MM.1S (cell line): ENCODE measurements around the gene ANKMY1.

ENCODE experiments used
- DNase-seq: peaks from one replicate; pipeline ENCODE4 v3.0.0-alpha.2; 2015
- H2AFZ ChIP-seq: fragments of 300-600 bp; sonication (generic); 2 replicates; pipeline ENCODE4 v1.6.0; 2016; ENCODE audit warnings: antibody characterized with exemption, low read length
- H3F3A ChIP-seq: fragments of 300-600 bp; sonication (generic); 2 replicates; pipeline ENCODE4 v1.6.1; 2016; ENCODE audit warnings: mild to moderate bottlenecking, antibody characterized with exemption, low read length, moderate library complexity, mixed read lengths; ENCODE audit not compliant: insufficient read depth
- H3K27ac ChIP-seq: fragments of 300-600 bp; sonication (generic); 2 replicates; pipeline ENCODE4 v1.5.1; 2016; ENCODE audit warnings: mild to moderate bottlenecking, low read length
- H3K27me3 ChIP-seq: fragments of 300-600 bp; sonication (generic); replicated peaks from 2 replicates; pipeline ENCODE4 v1.6.0; 2016; ENCODE audit warnings: low read length; ENCODE audit not compliant: insufficient read depth
- H3K36me3 ChIP-seq: fragments of 300-600 bp; sonication (generic); replicated peaks from 2 replicates; pipeline ENCODE4 v1.6.1; 2016; ENCODE audit warnings: mild to moderate bottlenecking, low read length, mixed read lengths; ENCODE audit not compliant: insufficient read depth
- H3K4me1 ChIP-seq: fragments of 300-600 bp; sonication (generic); 2 replicates; pipeline ENCODE4 v1.6.1; 2016; ENCODE audit warnings: low read length, mixed read lengths
- H3K4me2 ChIP-seq: fragments of 300-600 bp; sonication (generic); 2 replicates; pipeline ENCODE4 v1.6.0; 2016; ENCODE audit warnings: low read depth, low read length
- H3K4me3 ChIP-seq: fragments of 300-600 bp; sonication (generic); 2 replicates; pipeline ENCODE4 v1.5.1; 2016; ENCODE audit warnings: low read length, mixed read lengths
- H3K79me2 ChIP-seq: fragments of 300-600 bp; sonication (generic); 2 replicates; pipeline ENCODE4 v1.6.1; 2016; ENCODE audit warnings: mixed run types, low read length, mixed read lengths
- H3K9ac ChIP-seq: fragments of 300-600 bp; sonication (generic); 2 replicates; pipeline ENCODE4 v1.6.1; 2016; ENCODE audit warnings: low read length, mixed read lengths
- H3K9me2 ChIP-seq: fragments of 300-600 bp; sonication (generic); replicated peaks from 2 replicates; pipeline ENCODE4 v1.6.1; 2016; ENCODE audit warnings: mild to moderate bottlenecking, low read length, mixed read lengths; ENCODE audit not compliant: insufficient read depth
- H3K9me3 ChIP-seq: fragments of 300-600 bp; sonication (generic); replicated peaks from 2 replicates; pipeline ENCODE4 v1.6.1; 2016; ENCODE audit warnings: mild to moderate bottlenecking, low read length, mixed read lengths; ENCODE audit not compliant: insufficient read depth
- H4K20me1 ChIP-seq: fragments of 300-600 bp; sonication (generic); 2 replicates; pipeline ENCODE4 v1.6.1; 2016; ENCODE audit warnings: mild to moderate bottlenecking, low read length, moderate library complexity, mixed read lengths; ENCODE audit not compliant: insufficient read depth
- EZH2 ChIP-seq: fragments of 300-600 bp; sonication (generic); optimal IDR thresholded peaks from 2 replicates; pipeline ENCODE3; 2017; ENCODE audit warnings: low read depth, mild to moderate bottlenecking, antibody characterized with exemption, low read length, mixed read lengths
- EZH2phosphoT487 ChIP-seq: fragments of 300-600 bp; sonication (generic); IDR thresholded peaks from 2 replicates; pipeline ENCODE4 v1.6.1; 2018; ENCODE audit warnings: antibody characterized with exemption, low read length
- TF ChIP-seq, protein P1 (sequence below): fragments of 300-600 bp; sonication (generic); IDR thresholded peaks from 2 replicates; pipeline ENCODE4 v1.5.1; 2016; ENCODE audit warnings: antibody characterized with exemption, low read length, mixed read lengths

Gene ANKMY1

DNA sequence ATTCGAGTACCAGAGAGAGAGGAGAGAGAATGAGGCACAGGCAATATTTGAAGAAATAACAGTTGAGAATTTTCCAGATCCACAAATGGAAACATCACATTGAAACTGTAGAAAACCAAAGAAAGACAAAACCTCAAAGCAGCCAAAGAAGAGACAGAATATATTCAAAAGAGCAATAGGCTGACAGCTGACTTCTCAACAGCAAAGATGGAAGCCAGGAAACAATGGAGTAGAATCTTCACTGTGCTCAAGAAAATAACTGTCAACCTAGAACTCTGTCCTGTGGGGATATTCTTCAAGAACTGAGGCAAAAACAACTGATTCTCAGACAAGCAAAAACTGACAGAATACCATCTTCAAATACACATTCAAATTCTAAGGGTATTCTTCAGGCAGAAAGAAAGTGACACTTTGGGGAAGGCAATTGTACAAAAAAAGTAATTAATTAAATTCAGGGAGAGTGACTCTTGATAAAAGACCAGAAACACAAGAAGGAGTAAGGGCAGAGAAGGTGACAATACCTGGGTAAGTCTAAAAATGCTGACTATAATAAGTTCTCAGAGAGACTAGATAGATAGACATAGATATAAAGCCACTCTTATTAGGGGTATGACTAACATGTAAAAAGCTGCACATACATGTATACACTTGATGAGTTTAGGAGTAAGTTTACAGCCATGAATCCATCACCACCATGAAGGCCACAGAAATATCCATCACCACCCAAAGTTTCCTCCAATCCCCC lies 25.6 kb downstream of the ANKMY1 start:
- no peak overlapping the region for H3K27ac ChIP-seq
- H3K79me2 ChIP-seq = 0 out of 2 replicates have a peak, but pooled peaks cover 2% of the 10 kb centered on the region
- H3K4me1 ChIP-seq = no peaks in the 10 kb centered on the region
- no peak for DNase-seq
- TF ChIP-seq EZH2 (no peak), EZH2phosphoT487 (no peak)
- TF ChIP-seq, protein P1, sequence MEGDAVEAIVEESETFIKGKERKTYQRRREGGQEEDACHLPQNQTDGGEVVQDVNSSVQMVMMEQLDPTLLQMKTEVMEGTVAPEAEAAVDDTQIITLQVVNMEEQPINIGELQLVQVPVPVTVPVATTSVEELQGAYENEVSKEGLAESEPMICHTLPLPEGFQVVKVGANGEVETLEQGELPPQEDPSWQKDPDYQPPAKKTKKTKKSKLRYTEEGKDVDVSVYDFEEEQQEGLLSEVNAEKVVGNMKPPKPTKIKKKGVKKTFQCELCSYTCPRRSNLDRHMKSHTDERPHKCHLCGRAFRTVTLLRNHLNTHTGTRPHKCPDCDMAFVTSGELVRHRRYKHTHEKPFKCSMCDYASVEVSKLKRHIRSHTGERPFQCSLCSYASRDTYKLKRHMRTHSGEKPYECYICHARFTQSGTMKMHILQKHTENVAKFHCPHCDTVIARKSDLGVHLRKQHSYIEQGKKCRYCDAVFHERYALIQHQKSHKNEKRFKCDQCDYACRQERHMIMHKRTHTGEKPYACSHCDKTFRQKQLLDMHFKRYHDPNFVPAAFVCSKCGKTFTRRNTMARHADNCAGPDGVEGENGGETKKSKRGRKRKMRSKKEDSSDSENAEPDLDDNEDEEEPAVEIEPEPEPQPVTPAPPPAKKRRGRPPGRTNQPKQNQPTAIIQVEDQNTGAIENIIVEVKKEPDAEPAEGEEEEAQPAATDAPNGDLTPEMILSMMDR = no peak
- H3K27me3 ChIP-seq = no peaks in the 10 kb centered on the region
- H3F3A ChIP-seq = no peaks in the 10 kb centered on the region
- H3K36me3 ChIP-seq = peaks cover 2% of the 10 kb centered on the region; the same call in 1 of the 2 replicates
- no peak overlapping the region for H2AFZ ChIP-seq
- no peaks in the 10 kb centered on the region for H4K20me1 ChIP-seq
- no peaks in the 10 kb centered on the region for H3K9me3 ChIP-seq
- H3K9me2 ChIP-seq = no peaks in the 10 kb centered on the region
- H3K9ac ChIP-seq = no peak overlapping the region
- H3K4me2 ChIP-seq = no peak overlapping the region
- no peak overlapping the region for H3K4me3 ChIP-seq

DNA sequence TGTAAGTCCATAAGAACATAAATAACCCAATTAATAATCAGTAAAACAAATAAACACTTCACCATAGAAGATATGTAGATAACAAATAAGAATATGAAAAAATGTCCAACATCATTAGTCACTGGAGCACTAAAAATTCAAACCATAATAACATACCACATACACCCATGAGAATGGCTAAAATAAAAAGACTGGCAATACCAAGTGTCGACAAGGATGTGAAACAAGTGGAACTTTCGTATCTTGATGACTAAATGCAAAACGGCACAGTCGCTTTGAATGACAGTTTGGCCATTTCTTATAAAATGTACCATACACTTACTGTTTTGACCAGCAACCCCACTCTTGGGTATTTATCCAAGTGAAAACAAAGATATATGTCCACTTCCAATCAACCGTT lies 26.8 kb downstream of the ANKMY1 start:
- Histone ChIP-seq H4K20me1 (no peaks in the 10 kb centered on the region), H3K27me3 (no peaks in the 10 kb centered on the region), H3K4me2 (no peak overlapping the region), H3K79me2 (0 out of 2 replicates have a peak, but pooled peaks cover 2% of the 10 kb centered on the region), H3K9me3 (no peaks in the 10 kb centered on the region), H2AFZ (no peak overlapping the region), H3K4me1 (no peaks in the 10 kb centered on the region), H3K9ac (no peak overlapping the region), H3K27ac (no peak overlapping the region), H3K36me3 (peaks cover 2% of the 10 kb centered on the region; the same call in 1 of the 2 replicates), H3K9me2 (no peaks in the 10 kb centered on the region), H3K4me3 (no peak overlapping the region), H3F3A (no peaks in the 10 kb centered on the region)
- DNase-seq = no peak
- TF ChIP-seq EZH2phosphoT487 (no peak), EZH2 (no peak)
- TF ChIP-seq, protein P1 = no peak

DNA sequence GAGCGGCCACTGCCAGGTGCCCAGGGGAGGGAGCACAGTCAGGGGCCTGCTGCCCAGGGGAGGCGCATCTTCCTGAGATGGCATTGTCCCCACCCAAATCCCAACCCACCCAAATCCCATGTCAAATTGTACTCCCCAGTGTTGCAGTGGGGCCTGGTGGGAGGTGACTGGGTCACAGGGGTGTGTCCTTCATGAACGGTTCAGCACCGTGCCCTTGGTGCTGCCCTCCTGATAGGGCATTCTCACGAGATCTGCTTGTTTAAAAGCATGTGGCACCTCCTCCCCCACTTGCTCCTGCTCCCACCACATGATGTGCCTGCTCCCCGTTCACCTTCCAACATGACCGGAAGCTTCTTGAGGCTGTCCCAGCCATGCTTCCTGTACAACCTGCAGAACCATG lies 27.6 kb downstream of the ANKMY1 start:
- Histone ChIP-seq H3K4me2 (no peak overlapping the region), H3K79me2 (0 out of 2 replicates have a peak, but pooled peaks cover 2% of the 10 kb centered on the region), H3K9ac (no peak overlapping the region), H3K27me3 (no peaks in the 10 kb centered on the region), H3K9me2 (no peaks in the 10 kb centered on the region), H3K4me3 (no peak overlapping the region), H3K9me3 (no peaks in the 10 kb centered on the region), H3F3A (no peaks in the 10 kb centered on the region), H4K20me1 (no peaks in the 10 kb centered on the region), H3K4me1 (no peaks in the 10 kb centered on the region), H3K36me3 (peaks cover 2% of the 10 kb centered on the region; the same call in 1 of the 2 replicates), H2AFZ (no peak overlapping the region), H3K27ac (no peak overlapping the region)
- DNase-seq = no peak
- TF ChIP-seq EZH2 (no peak), EZH2phosphoT487 (no peak)
- TF ChIP-seq, protein P1 = no peak
